ENCODE data around the gene LMNB1.

GRCh38 chr5:126746290-126746689 lies 30.6 kb upstream of the LMNB1 start:
- TF ChIP-seq EZH2 (IDR thresholded peaks at IDR 0.05) (no peak), POLR2AphosphoS5 (IDR thresholded peaks at IDR 0.05; ENCODE audit: borderline replicate concordance, low read depth, low read length) (no peak)
